ENCODE measurements around the gene GPD1L. TPM values are rescaled to one million over a fixed set of nuclear protein-coding genes. Genes with fewer than 3 reads are reported as not detected.

GPD1L gene
- total RNA-seq, 1 experiment from 2014 or later, result 6.7 TPM

GRCh38 chr3:32136703-32137102 lies 30.3 kb downstream of the GPD1L start:
- DNase-seq (ENCODE audit: low read depth), result no peak

DNA sequence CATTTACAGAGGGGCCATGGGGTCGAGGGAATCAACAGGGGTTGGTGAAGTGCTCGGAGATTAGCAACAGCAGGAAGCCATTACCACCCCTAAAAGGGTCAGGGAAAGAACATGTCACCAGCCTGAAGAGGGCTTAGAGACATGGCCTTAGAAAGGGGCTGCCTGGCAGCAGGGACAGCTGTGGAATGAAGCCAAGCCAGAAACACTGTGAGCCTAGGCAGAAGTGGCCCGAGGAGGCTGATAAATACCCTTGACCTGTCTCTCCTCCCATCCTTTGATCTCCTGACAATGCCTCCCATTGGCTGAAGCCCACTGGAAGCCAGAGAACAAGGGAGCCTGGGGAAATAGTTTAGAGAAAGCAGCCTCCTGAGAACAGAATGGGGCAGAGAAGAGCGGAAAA lies 31.4 kb downstream of the GPD1L start:
- no peak for DNase-seq (ENCODE audit: low read depth)

DNA sequence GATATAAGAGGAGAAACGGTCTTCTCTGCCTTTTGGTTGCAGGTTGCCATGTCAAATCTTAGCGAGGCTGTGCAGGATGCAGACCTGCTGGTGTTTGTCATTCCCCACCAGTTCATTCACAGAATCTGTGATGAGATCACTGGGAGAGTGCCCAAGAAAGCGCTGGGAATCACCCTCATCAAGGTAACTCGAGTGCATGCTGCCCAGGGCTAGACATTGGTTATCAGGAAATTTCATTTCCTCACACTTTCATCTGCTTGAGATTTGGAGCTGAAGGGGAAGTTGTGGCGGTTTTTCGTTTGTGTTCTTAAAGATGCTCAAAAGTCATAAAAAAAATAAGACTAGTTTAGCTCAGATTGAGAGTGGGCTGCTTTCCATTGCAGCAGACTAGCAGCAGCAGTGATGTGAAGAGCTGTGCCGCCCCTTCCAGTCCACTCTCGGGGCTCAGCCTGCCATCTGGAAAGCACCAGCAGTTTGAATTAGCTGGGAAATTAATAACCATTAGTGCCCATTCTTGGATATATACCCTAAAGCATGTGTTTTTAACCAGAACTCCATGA lies 32.2 kb downstream of the GPD1L start:
- DNase-seq (ENCODE audit: low read depth), result peak; percentile 17

- no peak for DNase-seq (ENCODE audit: low read depth)
Observed at GRCh38 chr3:32140943-32141342, 34.5 kb downstream of the GPD1L start.

DNA sequence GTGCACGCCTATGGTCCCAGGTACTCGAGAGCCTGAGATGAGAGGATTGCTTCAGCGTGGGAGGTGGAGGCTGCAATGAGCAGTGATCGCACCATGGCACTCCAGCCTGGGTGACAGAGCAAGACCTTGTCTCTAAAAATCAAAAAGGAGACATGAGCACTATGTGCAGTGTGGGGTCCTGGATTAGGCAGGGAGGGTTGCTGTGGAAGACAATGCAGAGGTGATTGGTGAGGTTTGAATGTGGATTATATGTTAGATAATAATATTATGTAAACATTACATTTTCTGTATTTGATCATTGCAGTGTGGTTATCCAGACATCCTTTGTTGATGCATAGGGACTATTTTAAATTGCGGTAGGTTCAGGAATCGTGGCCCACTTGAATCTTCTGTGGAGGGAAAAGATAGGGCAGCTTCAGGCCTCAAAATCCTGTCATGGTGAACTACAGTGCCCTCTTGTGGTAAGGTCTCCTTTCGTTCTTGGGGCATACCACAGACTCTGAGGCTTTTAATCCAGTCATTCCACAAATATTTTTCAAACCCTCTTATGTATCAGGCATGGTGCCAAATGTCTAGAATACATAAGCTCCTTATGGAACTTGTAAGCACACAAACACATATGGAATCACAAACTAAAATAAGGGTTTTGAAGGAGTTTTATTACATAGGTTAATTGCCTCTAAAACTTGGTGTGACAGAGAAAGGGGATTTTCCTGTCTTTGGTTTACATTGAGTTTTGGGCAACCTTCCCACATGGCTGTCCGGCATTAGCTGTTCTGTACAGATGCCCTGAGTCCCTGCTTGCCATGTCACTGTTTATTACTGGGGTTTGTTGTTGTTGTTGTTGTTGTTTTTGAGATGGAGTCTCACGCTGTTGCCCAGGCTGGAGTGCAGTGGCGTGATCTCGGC lies 37.7 kb downstream of the GPD1L start:
- DNase-seq (ENCODE audit: low read depth), result peak; percentile 79

- no peak for DNase-seq (ENCODE audit: low read depth)
Observed at GRCh38 chr3:32146746-32147211, 40.4 kb downstream of the GPD1L start.

DNA sequence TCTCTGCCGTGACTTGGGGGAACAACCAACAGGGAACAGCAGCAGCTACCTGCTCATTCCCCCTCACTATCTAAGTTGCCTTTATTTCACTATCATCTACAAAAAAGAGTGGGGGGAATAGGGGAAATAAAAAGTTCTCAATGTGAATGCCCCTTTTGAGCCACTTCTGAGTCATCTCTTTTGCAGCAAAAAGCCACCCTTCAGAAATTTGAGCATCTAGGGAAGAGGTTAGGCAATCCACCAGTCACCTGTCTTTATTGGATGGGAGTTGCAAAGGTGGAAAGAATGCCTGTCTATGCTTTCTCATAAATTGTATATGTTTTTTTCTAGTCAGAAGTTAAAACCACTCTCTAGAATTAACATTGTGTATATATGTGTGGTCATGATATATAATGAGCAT lies 41.1 kb downstream of the GPD1L start:
- no peak for DNase-seq (ENCODE audit: low read depth)

- DNase-seq (ENCODE audit: low read depth), result no peak
Observed at GRCh38 chr3:32147933-32148332, 41.5 kb downstream of the GPD1L start.

DNA sequence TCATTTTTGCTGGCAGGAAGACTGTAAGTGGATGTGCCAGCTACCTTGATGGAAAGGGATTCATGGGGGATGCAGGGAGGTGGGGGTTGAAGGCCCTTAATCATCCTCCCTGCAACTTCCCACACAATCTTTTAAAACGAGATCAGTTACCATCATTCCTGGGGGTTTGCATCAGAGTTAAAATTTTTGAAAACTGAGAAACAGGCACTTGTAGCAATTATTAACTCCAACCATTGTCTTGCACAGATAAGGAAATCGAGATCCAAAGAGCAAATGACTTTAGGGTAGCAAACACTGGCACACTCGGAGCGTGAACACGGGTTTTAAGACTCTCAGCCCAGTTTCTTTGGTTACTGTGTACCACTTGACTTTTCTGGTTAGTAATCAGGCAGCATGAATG lies 41.9 kb downstream of the GPD1L start:
- no peak for DNase-seq (ENCODE audit: low read depth)

DNA sequence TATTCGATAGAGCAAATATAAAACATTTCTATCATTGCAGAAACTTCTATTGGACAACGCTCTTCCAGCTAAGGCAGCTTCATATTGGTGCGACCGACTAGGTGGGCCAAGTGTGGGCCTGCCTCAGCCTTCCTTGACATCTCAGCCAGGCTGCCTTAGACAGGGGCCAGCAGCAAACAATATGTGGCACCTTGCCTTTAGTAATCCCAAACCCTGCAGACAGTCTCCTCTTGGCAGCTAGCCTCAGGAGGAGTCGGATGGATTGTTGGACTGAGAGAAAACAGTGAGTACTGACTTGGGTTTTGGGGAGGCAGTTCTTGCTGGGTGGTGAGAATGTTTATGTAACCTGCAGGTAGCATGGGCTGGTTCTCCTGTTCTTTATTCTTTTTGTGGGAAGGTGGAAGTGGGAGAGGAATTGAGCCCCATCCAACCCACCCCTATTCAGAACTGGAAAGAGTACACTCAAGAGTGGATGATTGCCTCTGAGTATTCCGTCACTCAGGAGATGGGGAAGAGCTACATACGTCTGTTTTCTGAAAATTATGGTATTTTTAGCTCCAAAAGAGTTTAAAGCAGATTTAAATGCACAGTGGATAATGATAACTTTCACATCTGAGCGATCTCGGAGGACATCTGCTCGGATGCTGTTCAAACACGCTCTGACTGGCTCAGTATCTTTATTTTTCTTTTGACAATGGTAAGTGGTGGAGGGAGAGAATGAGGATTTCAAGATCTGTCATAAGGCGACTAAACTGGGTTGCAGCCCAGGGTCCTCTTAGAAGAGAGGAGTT lies 47.2 kb downstream of the GPD1L start:
- no peak for DNase-seq (ENCODE audit: low read depth)

DNA sequence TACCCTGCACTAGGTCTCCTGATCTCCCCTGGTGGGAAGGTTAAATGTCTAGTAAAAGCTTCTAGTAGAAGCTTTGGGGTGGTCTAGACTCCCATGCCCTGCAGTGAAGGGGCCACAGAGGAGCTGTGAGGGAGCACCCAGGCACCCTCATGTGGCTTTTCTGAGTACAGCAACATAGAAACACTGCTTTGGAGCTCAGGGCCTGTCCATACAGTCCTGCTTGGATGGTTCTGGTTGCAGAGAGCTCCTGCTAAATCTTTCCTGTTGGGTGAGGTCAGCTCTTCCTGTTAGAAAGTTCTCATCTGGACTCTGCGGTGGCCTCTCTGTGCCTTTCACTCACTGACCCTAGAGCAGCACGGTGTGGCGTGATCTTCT lies 47.8 kb downstream of the GPD1L start:
- DNase-seq (ENCODE audit: low read depth), result no peak

GRCh38 chr3:32155117-32155516 lies 48.7 kb downstream of the GPD1L start:
- no peak for DNase-seq (ENCODE audit: low read depth)

DNA sequence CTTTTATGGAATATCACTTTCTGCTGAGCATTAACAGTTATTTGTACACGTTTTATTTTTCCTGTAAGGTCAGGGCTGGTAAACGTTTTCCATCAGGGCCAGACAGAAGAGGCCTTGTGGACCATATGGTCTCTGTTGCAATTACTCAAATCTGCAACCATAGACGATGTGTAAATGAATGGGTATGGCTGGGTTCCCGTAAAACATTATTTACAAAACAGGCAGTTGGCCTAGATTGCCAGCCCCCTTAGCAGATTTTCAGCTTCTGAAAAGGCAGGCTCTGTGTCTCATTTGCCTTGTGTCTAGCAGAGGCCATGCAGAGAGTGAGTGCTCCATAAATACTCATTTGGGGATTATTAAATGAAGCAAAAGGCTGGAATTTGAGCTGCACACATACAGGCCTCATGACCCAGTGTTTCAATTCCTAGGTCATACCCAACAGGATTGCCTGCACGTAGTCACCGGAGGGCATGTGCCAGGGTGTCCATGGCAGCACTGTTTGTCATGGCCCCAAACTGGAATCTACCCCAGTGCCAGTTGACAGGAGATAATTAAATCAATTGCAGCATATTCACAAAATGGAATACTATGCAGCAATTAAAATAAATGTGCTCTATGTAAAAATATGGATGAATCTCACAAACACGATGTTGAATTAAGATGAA lies 51.3 kb downstream of the GPD1L start:
- no peak for DNase-seq (ENCODE audit: low read depth)

DNA sequence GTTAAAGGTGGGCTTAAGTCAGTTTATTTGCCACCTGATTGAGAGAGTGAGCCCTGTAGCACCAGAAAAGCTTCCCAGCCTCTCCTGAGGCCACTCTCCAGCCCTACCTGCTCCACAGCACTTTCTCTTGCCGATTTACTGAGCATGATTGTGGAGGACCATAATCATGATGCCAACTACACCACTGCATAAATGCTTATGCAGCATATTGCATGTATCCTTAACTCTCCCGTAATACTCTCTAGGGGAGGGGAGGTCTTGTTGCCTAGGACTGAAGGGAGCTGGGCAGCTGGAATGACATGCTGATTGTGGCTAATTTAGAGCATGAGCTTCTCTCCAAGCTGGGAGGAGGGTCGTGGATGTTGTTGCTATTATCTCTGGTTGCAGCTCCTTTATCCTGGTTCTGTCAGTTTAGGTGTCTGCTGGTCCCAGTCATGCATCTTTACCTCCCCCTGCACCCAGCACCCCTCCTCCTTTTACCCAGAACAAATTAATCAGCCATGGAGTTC lies 54.3 kb downstream of the GPD1L start:
- DNase-seq (ENCODE audit: low read depth), result no peak

GRCh38 chr3:32165442-32165841 lies 59.0 kb downstream of the GPD1L start:
- DNase-seq (ENCODE audit: low read depth), result no peak

- DNase-seq (ENCODE audit: low read depth), result no peak
Observed at GRCh38 chr3:32166654-32167053, 60.2 kb downstream of the GPD1L start.

GRCh38 chr3:32172420-32172819 lies 66.0 kb downstream of the GPD1L start:
- DNase-seq (ENCODE audit: low read depth), result no peak

DNA sequence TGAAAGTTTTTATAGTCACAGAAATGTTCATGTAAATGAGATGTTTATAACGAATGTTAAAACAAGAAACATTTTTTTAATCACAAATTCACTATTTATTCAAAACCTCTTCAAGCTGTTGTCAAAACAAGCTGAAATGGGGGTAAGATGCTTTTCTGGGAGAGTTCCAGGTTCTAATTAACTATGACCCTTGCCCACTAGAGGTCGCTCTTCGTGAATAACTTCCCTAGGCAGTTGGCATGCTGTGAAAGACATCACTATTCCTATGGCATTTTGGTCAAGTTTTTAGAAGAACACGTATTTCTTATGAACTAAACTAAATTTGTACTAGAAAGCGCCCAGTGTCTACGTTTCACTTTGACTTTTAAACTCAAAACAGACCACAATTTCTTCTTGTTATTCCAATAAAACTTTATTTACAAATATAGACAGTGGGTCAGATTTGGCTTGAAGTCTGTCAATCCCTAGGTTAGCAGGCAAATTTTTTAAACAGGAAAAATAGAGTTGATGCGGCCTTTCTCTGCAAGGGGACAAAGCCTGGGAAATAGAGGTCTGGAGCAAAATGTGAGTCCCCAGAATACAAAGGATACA lies 69.3 kb downstream of the GPD1L start:
- peak; percentile 43 for DNase-seq (ENCODE audit: low read depth)

GRCh38 chr3:32176989-32177701 lies 70.7 kb downstream of the GPD1L start:
- peak; percentile 41 for DNase-seq (ENCODE audit: low read depth)

- DNase-seq (ENCODE audit: low read depth), result peak; percentile 75
Observed at GRCh38 chr3:32177702-32178198, 71.3 kb downstream of the GPD1L start.

Measured in Daoy (cell line).